MCF 10A (cell line): ENCODE data around the gene MBOAT2. TPM values are rescaled to one million over a fixed set of nuclear protein-coding genes. Genes with fewer than 3 reads are reported as not detected.
A peak's percentile ranks its signal among the peaks of the same experiment; 100 is the strongest.

Source experiments
- BruUV-seq: library from RNA; stranded (reverse); fragments of 400-500 nt; replicated peaks from 2 replicates; lab custom pipeline; 2021; lab: Mats Ljungman, UMichigan
- CTCF ChIA-PET: fragments of 300-600 bp; sonication (Branson Sonifier 250); formaldehyde crosslinking; extraction: SDS; loops from one replicate; lab custom pipeline; 2021; ENCODE audit warnings: antibody characterized with exemption, inconsistent platforms; lab: Yijun Ruan, JAX
- POLR2A ChIA-PET: fragments of 300-600, 350-650 bp; sonication (Branson Sonifier 250); formaldehyde crosslinking; extraction: SDS; loops from one replicate; lab custom pipeline; 2020; ENCODE audit warnings: antibody characterized with exemption, inconsistent platforms; lab: Yijun Ruan, JAX
- DNase-seq: peaks from one replicate; pipeline ENCODE4 v3.0.0-alpha.2; 2018; ENCODE audit not compliant: unreplicated experiment
- H3K27ac Mint-ChIP-seq: one replicate; pipeline ENCODE4 v1.8.0; 2022; ENCODE audit warnings: mild to moderate bottlenecking, low read depth, mixed read lengths; ENCODE audit not compliant: unreplicated experiment
- H3K27me3 Mint-ChIP-seq: one replicate; pipeline ENCODE4 v1.8.0; 2022; ENCODE audit warnings: mixed read lengths; ENCODE audit not compliant: insufficient read depth, unreplicated experiment
- H3K36me3 Mint-ChIP-seq: one replicate; pipeline ENCODE4 v1.8.0; 2022; ENCODE audit warnings: mild to moderate bottlenecking, moderate library complexity, mixed read lengths; ENCODE audit not compliant: insufficient read depth, unreplicated experiment
- H3K4me1 Mint-ChIP-seq: one replicate; pipeline ENCODE4 v1.8.0; 2022; ENCODE audit warnings: mixed read lengths; ENCODE audit not compliant: insufficient read depth, unreplicated experiment
- H3K4me3 Mint-ChIP-seq: one replicate; pipeline ENCODE4 v1.8.0; 2022; ENCODE audit warnings: mild to moderate bottlenecking, moderate library complexity, mixed read lengths; ENCODE audit not compliant: unreplicated experiment
- H3K9me3 Mint-ChIP-seq: one replicate; pipeline ENCODE4 v1.8.0; 2022; ENCODE audit warnings: mixed read lengths; ENCODE audit not compliant: unreplicated experiment
- intact Hi-C: fragments of 100-400 bp; cut with micrococcal nuclease; formaldehyde crosslinking; loops from 2 replicates; pipeline ENCODE4 v1.14.1; 2022
- total RNA-seq: library from RNA; stranded (reverse); gene quantifications from 2 replicates; pipeline ENCODE4 v1.2.3, GENCODE V29; 2022
- TF ChIP-seq, protein P1 (sequence below): fragments of 200-600 bp; IDR thresholded peaks from one replicate; pipeline ENCODE4 v1.8.0; 2022; ENCODE audit warnings: antibody characterized with exemption, mild to moderate bottlenecking; ENCODE audit not compliant: unreplicated experiment

MBOAT2 gene
- total RNA-seq, 1 experiment from 2014 or later = 34.7 TPM

GRCh38 chr2:8867363-8867762 lies 136.1 kb downstream of the MBOAT2 start:
- Mint-ChIP-seq H3K36me3 (peaks cover 16% of the 10 kb centered on the region), H3K27ac (no peak overlapping the region), H3K4me1 (no peaks in the 10 kb centered on the region), H3K4me3 (no peak overlapping the region), H3K27me3 (no peaks in the 10 kb centered on the region), H3K9me3 (no peaks in the 10 kb centered on the region)
- intact Hi-C loops = no loop called here
- ChIA-PET CTCF (interaction anchor here (0.8 to 10.6 kb wide), 4 partner anchors 13 to 273 kb away, joined by 3 to 137 read pairs (median 4); no protein-coding TSS in a partner anchor), POLR2A (interaction anchor here (1.2 kb wide), 1 partner anchor 13 kb away, joined by 5 read pairs; no protein-coding TSS in a partner anchor)
- no peak for DNase-seq
- TF ChIP-seq, protein P1, sequence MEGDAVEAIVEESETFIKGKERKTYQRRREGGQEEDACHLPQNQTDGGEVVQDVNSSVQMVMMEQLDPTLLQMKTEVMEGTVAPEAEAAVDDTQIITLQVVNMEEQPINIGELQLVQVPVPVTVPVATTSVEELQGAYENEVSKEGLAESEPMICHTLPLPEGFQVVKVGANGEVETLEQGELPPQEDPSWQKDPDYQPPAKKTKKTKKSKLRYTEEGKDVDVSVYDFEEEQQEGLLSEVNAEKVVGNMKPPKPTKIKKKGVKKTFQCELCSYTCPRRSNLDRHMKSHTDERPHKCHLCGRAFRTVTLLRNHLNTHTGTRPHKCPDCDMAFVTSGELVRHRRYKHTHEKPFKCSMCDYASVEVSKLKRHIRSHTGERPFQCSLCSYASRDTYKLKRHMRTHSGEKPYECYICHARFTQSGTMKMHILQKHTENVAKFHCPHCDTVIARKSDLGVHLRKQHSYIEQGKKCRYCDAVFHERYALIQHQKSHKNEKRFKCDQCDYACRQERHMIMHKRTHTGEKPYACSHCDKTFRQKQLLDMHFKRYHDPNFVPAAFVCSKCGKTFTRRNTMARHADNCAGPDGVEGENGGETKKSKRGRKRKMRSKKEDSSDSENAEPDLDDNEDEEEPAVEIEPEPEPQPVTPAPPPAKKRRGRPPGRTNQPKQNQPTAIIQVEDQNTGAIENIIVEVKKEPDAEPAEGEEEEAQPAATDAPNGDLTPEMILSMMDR = no peak
- BruUV-seq = no TSS peak

DNA sequence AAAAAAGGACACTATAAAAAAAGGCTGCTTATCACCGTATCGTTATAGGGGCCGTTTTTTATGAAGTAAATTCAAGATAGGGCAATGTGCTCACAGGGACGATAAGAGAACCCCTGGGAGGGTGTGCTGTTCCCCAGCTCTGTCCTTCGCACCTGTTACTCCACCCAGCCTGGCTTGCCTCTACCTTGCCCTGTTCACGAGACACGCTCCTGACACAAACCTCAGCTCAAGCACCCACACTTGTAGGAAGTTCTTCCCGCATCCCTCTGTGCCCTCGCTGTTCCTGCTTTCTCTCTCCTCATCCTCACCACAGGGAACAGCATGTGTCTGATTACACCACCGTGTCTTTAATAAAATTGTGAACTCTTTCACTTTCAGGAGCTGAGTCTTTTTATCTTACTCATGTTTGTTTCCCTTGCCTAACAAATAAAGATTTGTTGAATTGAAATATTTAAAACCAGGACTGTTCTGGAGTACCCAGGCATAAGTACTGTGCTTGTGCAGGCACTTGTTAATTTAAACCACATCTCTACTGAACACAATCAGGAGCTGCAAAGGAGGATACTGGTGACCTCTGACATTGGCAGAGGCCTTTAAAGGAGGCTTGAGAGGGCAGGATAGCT lies 140.0 kb downstream of the MBOAT2 start:
- Mint-ChIP-seq H3K27me3 (no peaks in the 10 kb centered on the region), H3K36me3 (peaks cover 18% of the 10 kb centered on the region), H3K4me3 (no peak overlapping the region), H3K9me3 (no peaks in the 10 kb centered on the region), H3K27ac (peak overlapping the region; percentile 2), H3K4me1 (peaks cover 5% of the 10 kb centered on the region)
- ChIA-PET CTCF (interaction anchor here (0.9 to 2.9 kb wide), 4 partner anchors 9 to 280 kb away, joined by 3 to 16 read pairs (median 6); no protein-coding TSS in a partner anchor), POLR2A (no interaction called here)
- intact Hi-C loops = no loop called here
- TF ChIP-seq, protein P1 = no peak
- no TSS peak for BruUV-seq
- DNase-seq = no peak

GRCh38 chr2:8862230-8862629 lies 141.3 kb downstream of the MBOAT2 start:
- Mint-ChIP-seq H3K4me1 (peaks cover 5% of the 10 kb centered on the region), H3K27ac (no peak overlapping the region), H3K36me3 (peaks cover 21% of the 10 kb centered on the region), H3K27me3 (no peaks in the 10 kb centered on the region), H3K4me3 (no peak overlapping the region), H3K9me3 (no peaks in the 10 kb centered on the region)
- no peak for DNase-seq
- POLR2A ChIA-PET = interaction anchor here (0.8 to 1.1 kb wide), 2 partner anchors 11 to 142 kb away, joined by 3 read pairs; partner anchors contain the start of gene MBOAT2
- TF ChIP-seq, protein P1 = no peak
- CTCF ChIA-PET = interaction anchor here (0.7 to 2.9 kb wide), 2 partner anchors 11 to 16 kb away, joined by 3 to 16 read pairs; no protein-coding TSS in a partner anchor
- intact Hi-C loops = no loop called here
- BruUV-seq = no TSS peak

GRCh38 chr2:8861797-8862196 lies 141.7 kb downstream of the MBOAT2 start:
- TF ChIP-seq, protein P1 = no peak
- peaks cover 20% of the 10 kb centered on the region for H3K36me3 Mint-ChIP-seq
- intact Hi-C loops = no loop called here
- BruUV-seq = no TSS peak
- H3K9me3 Mint-ChIP-seq = no peaks in the 10 kb centered on the region
- POLR2A ChIA-PET = interaction anchor here (0.8 to 1.1 kb wide), 2 partner anchors 12 to 142 kb away, joined by 3 read pairs; partner anchors contain the start of gene MBOAT2
- no peaks in the 10 kb centered on the region for H3K27me3 Mint-ChIP-seq
- DNase-seq = no peak
- CTCF ChIA-PET = interaction anchor here (2.9 kb wide), 1 partner anchor 11 kb away, joined by 16 read pairs; no protein-coding TSS in a partner anchor
- no peak overlapping the region for H3K4me3 Mint-ChIP-seq
- H3K27ac Mint-ChIP-seq = no peak overlapping the region
- H3K4me1 Mint-ChIP-seq = peaks cover 5% of the 10 kb centered on the region
